Left forelimb (tissue), 1 donor: ENCODE results near the gene PCNX2.

Experiments used
- DNase-seq: peaks from one replicate; pipeline ENCODE4 v3.0.0-alpha.2; 2018; ENCODE audit warnings: low spot score

Gene PCNX2

DNA sequence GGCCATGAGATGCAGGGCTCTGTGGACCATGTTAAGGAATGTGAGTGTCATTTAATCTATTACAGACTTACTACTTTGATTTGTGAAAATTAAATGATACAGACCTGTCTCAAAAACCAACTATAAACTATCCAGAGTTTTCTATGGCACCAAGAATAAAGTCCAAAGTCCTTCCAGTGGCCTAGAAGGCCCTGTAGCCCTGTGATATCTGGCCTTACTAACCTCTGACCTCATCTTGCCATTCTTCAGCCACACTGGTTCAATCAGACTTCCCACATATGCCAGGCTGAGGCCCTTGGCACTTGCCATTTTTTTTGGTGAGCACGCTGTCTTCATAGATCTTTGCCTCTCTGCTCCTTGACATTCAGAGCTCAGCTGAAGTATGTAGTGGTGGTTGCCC is 337.5 kb downstream of the PCNX2 start:
- DNase-seq = no peak

DNA sequence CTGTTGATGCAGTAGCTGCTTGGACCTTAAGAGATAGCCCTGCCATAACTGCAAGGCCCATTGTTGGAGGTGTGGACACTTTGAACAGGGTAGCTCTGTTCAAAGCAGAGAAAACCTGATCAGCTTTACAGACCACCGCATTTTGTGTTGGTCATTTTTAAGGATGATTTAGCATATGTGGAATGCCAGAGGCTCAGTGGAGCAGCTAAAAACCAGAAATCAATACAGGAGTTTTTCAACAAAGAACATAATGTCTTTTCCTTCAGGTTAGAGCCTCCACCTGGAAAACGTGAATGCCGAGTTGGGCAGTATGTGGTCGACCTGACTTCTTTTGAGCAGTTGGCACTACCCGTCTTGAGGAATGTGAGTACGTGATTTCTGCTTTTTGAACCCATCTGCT is 339.4 kb downstream of the PCNX2 start:
- no peak for DNase-seq

GRCh38 chr1:232954594-232955365 is 340.7 kb downstream of the PCNX2 start:
- no peak for DNase-seq

DNA sequence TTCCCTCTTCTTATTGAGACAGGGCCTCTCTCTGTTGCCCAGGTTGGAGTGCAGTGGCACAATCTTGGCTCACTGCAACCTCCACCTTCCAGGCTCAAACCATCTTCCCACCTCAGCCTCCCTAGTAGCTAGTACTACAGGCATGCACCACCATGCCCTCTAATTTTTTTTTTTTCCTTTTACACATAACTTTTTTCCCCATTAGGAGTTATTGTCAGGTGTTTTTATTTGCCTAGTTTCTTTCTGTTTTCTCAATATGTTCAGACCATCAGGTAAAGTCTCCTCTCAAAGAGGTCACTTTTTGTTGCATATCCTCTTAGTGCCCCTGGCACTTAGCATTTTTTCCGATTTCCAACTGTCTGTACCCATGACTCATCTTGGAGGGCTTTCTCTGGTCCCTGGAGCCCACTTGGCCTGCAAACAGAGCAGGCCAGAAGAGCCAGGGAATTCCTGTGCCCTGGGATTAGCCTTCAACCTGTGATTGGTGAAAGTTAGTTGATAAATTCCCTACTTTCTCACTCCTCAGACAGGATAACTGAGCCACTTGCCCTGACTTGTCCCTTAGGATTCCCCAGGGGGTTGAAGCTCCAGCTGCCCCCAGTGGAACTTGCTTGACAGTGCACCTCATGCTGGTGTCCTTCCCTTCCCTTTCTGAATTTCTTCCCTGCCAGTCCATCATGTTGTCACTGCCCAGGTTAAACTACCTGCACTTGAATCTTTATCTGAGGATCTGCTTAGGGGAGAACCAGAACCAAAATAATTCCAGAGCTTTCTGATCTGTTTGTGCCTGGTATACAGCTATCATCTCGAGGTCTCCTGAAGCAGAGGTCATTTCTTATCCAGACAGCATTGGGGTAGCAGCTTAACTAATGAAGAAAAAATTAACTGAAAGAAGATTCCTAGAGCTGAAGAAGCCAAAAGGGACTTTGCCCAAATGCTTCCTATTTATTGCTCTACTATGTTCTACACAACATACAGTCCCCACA is 342.7 kb downstream of the PCNX2 start:
- DNase-seq = no peak

DNA sequence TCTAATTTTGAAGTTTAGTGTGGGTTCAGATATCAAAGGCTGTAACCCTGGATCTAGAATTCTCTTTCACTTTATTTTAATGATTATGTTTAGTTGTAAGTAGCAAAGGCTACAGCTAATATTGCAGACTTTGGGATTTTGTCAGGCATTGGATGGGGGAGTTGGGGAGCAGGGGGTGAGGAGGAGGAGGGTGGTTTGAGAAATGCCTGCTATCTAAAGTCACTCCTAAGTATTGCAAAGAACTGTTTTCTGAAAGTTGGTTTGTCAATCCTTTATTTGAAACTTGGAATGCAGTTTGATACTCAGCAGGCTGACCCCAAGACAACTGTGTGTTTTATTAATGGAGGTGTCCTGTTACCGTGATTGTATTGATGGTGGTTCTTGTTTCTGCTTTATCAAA is 343.9 kb downstream of the PCNX2 start:
- no peak for DNase-seq

GRCh38 chr1:232951180-232951579 is 344.3 kb downstream of the PCNX2 start:
- DNase-seq = no peak

GRCh38 chr1:232950197-232951176 is 345.0 kb downstream of the PCNX2 start, which contains the start of gene NTPCR:
TSS of gene NTPCR (plus strand) at chr1:232950611. CDS start at chr1:232950711, 100 bp downstream.
- DNase-seq = peak; percentile 95

DNA sequence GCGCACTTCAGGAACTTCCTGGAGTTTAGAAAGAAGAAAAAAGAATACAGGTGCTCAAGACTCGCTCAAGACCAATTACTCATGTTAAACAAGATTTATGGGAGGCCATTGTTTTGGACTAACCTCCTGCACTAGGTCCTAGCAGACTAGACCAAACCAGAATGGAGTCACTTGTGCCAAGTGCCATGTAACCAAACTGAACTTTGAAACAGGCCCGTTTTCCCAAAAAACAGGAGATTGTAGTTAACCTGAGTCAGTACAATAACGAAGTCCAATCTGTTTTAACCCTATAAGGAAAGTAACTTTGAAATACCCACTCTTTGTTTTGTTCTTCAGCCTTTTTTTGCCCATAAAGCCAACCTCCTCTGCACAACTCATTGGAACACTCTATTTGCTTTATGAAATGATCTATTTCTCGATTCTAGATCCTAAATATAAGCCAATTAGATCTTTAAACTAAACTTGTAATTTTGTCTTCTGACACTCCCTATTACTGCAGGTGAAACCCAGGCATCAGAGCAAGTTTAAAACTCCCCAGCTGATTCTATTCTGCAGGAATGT is 345.8 kb downstream of the PCNX2 start:
- DNase-seq = no peak

DNA sequence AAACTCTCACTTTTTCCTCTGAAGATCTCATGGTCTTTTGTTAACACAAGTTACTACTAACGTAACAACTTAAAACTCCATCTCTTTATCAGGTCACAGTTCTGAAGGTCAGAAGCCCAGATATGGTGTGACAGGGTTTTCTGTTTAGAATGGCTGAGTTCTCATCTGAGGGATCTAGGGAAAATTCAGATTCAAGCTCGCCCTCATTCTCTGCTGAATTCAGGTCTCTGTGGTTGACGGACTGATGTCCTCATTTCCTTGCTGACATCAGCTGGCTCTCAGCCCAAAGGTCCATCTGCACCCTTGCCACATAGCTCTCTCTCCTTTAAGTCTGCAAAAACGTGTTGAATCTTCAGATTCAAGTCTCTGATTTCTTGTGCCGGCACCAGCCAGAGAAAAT is 351.2 kb downstream of the PCNX2 start:
- no peak for DNase-seq

GRCh38 chr1:232943679-232944252 is 351.8 kb downstream of the PCNX2 start:
- DNase-seq = no peak

DNA sequence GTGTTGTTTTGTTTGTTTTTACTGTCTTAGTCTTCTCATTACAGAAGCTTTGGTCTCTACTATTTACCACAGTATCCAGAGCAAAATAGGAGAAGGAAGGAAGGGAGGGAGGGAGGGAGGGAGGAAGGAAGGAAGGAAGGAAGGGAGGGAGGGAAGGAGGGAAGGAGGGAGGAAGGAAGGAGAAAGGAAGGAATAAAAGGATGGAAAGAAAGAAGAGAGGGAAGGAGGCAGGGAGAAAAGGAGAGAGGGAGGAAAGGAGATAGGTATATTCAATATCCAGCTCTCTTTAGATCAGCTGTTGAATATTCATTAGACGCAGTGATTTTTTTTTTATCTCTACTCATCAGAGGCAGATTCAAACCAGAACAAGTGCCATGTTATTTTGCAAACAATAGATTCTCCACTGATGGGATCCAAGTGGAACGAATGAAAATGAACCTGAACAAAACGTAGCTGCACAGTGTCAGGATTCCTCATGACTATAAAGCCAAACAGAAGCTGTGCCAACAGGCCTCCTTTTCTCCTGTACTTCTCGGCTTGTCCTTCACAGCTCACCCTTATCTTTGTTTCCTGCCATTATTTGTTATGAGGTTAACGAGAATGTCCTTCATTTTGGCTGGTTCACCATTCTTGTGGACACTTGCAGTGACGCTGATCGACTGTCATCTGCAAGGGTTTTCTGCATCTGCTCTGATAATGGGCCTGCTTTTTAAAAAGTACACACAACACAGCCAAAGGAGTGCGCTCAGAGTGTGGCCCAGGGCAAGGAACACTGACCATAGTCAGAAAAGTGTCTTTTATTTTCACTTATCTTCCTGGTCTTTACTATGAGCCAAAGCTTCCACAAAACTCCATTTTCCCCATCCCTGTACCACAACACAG is 352.9 kb downstream of the PCNX2 start:
- DNase-seq = no peak

DNA sequence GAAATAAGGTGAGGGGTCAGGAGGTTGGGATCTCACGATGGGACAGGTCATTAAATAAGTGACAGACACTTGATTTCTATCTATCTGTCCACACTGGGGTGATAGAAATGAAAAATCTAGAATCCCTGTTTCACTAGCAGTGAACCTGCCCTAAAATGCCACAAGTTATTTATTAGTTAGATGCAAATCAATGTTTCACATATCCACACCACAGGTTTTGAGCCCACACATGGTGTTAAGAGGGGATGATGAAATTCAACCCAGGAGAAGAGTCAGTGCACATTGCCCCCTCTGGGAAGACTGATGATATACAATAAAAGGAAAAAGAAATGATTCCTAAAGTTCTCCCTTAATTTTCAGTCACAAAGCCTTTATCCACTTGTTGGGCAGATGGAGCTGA is 355.3 kb downstream of the PCNX2 start:
- no peak for DNase-seq

- DNase-seq = no peak
Observed at GRCh38 chr1:232939748-232940147, 355.8 kb downstream of the PCNX2 start.

GRCh38 chr1:232938926-232939325 is 356.6 kb downstream of the PCNX2 start:
- DNase-seq = no peak

DNA sequence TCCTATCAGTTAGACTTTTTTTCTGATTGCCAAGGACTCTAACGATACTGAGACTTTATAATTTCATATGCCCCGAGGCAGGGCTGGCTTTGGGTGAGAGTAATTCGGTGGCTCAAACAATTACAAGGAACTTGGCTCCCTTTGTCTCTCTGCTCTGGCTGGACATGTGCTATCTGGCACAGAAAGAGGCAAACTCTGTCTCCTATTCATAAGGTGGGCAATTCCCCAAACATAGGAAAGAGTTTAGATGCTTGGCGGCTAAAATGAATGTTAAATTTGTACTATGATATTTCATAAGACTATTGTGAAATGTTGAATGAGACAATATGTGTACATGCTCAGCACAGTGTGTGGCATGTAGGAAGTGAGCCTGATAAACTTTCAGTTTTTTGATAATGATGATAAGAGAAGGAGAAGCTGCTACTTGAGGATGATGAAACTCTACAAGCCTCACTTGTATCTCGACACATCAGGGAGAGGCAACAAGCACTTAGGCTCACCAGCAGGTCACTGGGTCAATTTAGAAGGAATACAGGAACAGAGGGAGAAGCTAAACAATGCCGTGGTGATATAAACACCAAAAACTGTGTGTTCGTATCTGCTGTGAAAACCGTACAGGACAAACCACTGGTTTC is 357.7 kb downstream of the PCNX2 start:
- no peak for DNase-seq

DNA sequence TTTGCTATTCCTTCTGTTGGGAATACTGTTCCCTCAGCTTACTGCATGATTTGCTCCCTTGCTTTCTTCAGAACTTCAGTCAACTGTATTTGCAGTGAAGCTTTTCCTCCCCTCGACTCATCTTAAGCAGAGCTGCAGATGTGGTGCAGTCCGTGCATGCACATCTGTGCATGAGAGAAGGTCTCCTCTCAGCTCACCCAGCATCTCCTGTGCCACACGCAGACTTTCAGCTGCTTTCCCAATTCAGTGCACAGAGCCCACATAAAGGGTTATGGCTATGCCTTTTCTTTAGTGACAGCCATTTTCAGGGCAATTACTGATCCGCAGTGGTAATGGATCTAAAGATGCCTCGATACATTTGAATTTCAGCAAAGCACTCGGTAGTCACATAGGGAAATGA is 358.6 kb downstream of the PCNX2 start:
- DNase-seq = no peak
